WTC11 (cell line): Measurements from ENCODE around the gene MITD1. TPM values are rescaled to one million over a fixed set of nuclear protein-coding genes. Genes with fewer than 3 reads are reported as not detected.

Experiments
- ATAC-seq: fragments of 200-7000 bp; cut with Tn5 transposase; 2 replicates; pipeline ENCODE4 v1.10.0; 2021; ENCODE audit warnings: mild to moderate bottlenecking, moderate library complexity
- CTCF ChIA-PET: fragments of 300-600 bp; sonication (Branson Sonifier 250); formaldehyde crosslinking; loops from one replicate; lab custom pipeline; 2021; ENCODE audit warnings: antibody characterized with exemption; lab: Charles Lee
- POLR2A ChIA-PET: fragments of 350-600 bp; sonication (Branson Sonifier 250); formaldehyde crosslinking; loops from one replicate; lab custom pipeline; 2021; ENCODE audit warnings: antibody characterized with exemption; lab: Charles Lee
- DNase-seq: peaks from one replicate; pipeline ENCODE4 v3.0.0; 2021; ENCODE audit warnings: low spot score
- H3K27ac Mint-ChIP-seq: 2 replicates; pipeline ENCODE4 v1.8.0; 2021; ENCODE audit warnings: mixed read lengths
- H3K27me3 Mint-ChIP-seq: 2 replicates; pipeline ENCODE4 v1.8.0; 2021; ENCODE audit warnings: low read depth, mild to moderate bottlenecking, moderate library complexity, mixed read lengths
- H3K36me3 Mint-ChIP-seq: 2 replicates; pipeline ENCODE4 v1.8.0; 2021; ENCODE audit warnings: mixed read lengths
- H3K4me1 Mint-ChIP-seq: 2 replicates; pipeline ENCODE4 v1.8.0; 2022; ENCODE audit warnings: mixed read lengths
- H3K4me3 Mint-ChIP-seq: 2 replicates; pipeline ENCODE4 v1.8.0; 2021; ENCODE audit warnings: mild to moderate bottlenecking, moderate library complexity, mixed read lengths
- H3K9me3 Mint-ChIP-seq: 2 replicates; pipeline ENCODE4 v1.8.0; 2021; ENCODE audit warnings: mixed read lengths
- EMX1 ChIP-seq: fragments of 250-450 bp; sonication (Bioruptor Pico); IDR thresholded peaks from 2 replicates; pipeline ENCODE4 v1.8.0; 2021; ENCODE audit warnings: mild to moderate bottlenecking
- FOXK1 ChIP-seq: sonication (generic); formaldehyde crosslinking; IDR thresholded peaks from 2 replicates; pipeline ENCODE4 v1.8.0; 2022; ENCODE audit warnings: mild to moderate bottlenecking, moderate library complexity, missing genetic modification reagents
- JUN ChIP-seq: sonication (generic); formaldehyde crosslinking; IDR thresholded peaks from 2 replicates; pipeline ENCODE4 v1.8.0; 2023; ENCODE audit warnings: mild to moderate bottlenecking, missing genetic modification reagents
- KAT7 ChIP-seq: sonication (generic); formaldehyde crosslinking; IDR thresholded peaks from 2 replicates; pipeline ENCODE4 v1.8.1; 2023; ENCODE audit warnings: missing genetic modification reagents, mild to moderate bottlenecking, borderline replicate concordance
- TEAD1 ChIP-seq: sonication (generic); formaldehyde crosslinking; IDR thresholded peaks from 2 replicates; pipeline ENCODE4 v1.8.0; 2022; ENCODE audit warnings: mild to moderate bottlenecking, missing genetic modification reagents
- ZNF219 ChIP-seq: sonication (generic); formaldehyde crosslinking; IDR thresholded peaks from 2 replicates; pipeline ENCODE4 v1.8.0; 2023; ENCODE audit warnings: missing genetic modification reagents, mild to moderate bottlenecking, borderline replicate concordance
- ZNF317 ChIP-seq: sonication (generic); formaldehyde crosslinking; IDR thresholded peaks from 2 replicates; pipeline ENCODE4 v1.8.1; 2023; ENCODE audit warnings: low read depth, mild to moderate bottlenecking, moderate library complexity, missing genetic modification reagents, borderline replicate concordance
- ZNF396 ChIP-seq: fragments of 250-450 bp; sonication (Bioruptor Pico); IDR thresholded peaks from 2 replicates; pipeline ENCODE4 v1.8.0; 2021; ENCODE audit warnings: mild to moderate bottlenecking, moderate library complexity, borderline replicate concordance
- ZNF671 ChIP-seq: fragments of 250-450 bp; sonication (Bioruptor Pico); IDR thresholded peaks from 2 replicates; pipeline ENCODE4 v1.8.0; 2021; ENCODE audit warnings: mild to moderate bottlenecking
- total RNA-seq: library from RNA; stranded (reverse); gene quantifications from 3 replicates; pipeline ENCODE4 v1.2.3, GENCODE V29; 2021
- TF ChIP-seq, protein P1 (sequence below): sonication (generic); formaldehyde crosslinking; IDR thresholded peaks from 2 replicates; pipeline ENCODE4 v1.8.1; 2023; ENCODE audit warnings: mild to moderate bottlenecking, moderate library complexity, missing genetic modification reagents
- TF ChIP-seq, protein P2 (sequence below): sonication (generic); formaldehyde crosslinking; IDR thresholded peaks from 2 replicates; pipeline ENCODE4 v1.8.1; 2022; ENCODE audit warnings: low read depth, mild to moderate bottlenecking, moderate library complexity, missing genetic modification reagents, borderline replicate concordance
- TF ChIP-seq, protein P3 (sequence below): sonication (generic); formaldehyde crosslinking; IDR thresholded peaks from 2 replicates; pipeline ENCODE4 v1.8.0; 2022; ENCODE audit warnings: mild to moderate bottlenecking, missing genetic modification reagents
- TF ChIP-seq, protein P4 (sequence below): fragments of 250-450 bp; sonication (Bioruptor Pico); IDR thresholded peaks from 2 replicates; pipeline ENCODE4 v1.8.0; 2021; ENCODE audit warnings: mild to moderate bottlenecking
- TF ChIP-seq, protein P5 (sequence below): sonication (generic); formaldehyde crosslinking; IDR thresholded peaks from 2 replicates; pipeline ENCODE4 v1.8.1; 2023; ENCODE audit warnings: mild to moderate bottlenecking, missing genetic modification reagents, moderate library complexity
- TF ChIP-seq, protein P6 (sequence below): sonication (generic); formaldehyde crosslinking; IDR thresholded peaks from 2 replicates; pipeline ENCODE4 v1.8.0; 2023; ENCODE audit warnings: missing genetic modification reagents
- TF ChIP-seq, protein P7 (sequence below): fragments of 250-450 bp; sonication (Bioruptor Pico); IDR thresholded peaks from 2 replicates; pipeline ENCODE4 v1.9.0; 2021; ENCODE audit warnings: mild to moderate bottlenecking, borderline replicate concordance

MITD1 gene
- total RNA-seq, 1 experiment from 2014 or later: 33.1 TPM

DNA sequence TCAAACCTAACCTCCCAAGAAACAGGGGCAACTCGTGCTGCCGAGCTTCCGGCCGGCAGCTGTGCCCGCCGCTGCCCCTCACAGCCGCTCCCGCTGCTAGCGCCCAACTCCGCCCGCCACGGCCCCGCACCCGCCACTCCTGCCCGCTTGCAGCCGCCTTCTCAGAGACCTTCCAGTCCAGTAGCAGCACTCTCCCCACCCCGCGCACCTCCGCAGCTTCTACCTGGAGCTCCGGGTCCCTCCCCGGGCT is 40.1 kb downstream of the MITD1 start:
- no peak for DNase-seq
- TF ChIP-seq ZNF317 (CRISPR knock-in tag) (no peak), ZNF396 (CRISPR knock-in tag) (no peak), EMX1 (CRISPR knock-in tag) (0 out of 2 replicates have a peak, but pooled peaks have one; percentile 33), FOXK1 (CRISPR knock-in tag) (no peak), ZNF671 (no peak), KAT7 (CRISPR knock-in tag) (peak; percentile 23; the same call in 1 of the 2 replicates), ZNF219 (peak; percentile 54; the same call in 1 of the 2 replicates), TEAD1 (peak; percentile 50; the same call in 1 of the 2 replicates), JUN (0 out of 2 replicates have a peak, but pooled peaks have one; percentile 39)
- TF ChIP-seq, protein P1, sequence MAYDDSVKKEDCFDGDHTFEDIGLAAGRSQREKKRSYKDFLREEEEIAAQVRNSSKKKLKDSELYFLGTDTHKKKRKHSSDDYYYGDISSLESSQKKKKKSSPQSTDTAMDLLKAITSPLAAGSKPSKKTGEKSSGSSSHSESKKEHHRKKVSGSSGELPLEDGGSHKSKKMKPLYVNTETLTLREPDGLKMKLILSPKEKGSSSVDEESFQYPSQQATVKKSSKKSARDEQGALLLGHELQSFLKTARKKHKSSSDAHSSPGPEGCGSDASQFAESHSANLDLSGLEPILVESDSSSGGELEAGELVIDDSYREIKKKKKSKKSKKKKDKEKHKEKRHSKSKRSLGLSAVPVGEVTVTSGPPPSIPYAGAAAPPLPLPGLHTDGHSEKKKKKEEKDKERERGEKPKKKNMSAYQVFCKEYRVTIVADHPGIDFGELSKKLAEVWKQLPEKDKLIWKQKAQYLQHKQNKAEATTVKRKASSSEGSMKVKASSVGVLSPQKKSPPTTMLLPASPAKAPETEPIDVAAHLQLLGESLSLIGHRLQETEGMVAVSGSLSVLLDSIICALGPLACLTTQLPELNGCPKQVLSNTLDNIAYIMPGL (CRISPR knock-in tag): peak; percentile 54; the same call in 1 of the 2 replicates
- TF ChIP-seq, protein P2, sequence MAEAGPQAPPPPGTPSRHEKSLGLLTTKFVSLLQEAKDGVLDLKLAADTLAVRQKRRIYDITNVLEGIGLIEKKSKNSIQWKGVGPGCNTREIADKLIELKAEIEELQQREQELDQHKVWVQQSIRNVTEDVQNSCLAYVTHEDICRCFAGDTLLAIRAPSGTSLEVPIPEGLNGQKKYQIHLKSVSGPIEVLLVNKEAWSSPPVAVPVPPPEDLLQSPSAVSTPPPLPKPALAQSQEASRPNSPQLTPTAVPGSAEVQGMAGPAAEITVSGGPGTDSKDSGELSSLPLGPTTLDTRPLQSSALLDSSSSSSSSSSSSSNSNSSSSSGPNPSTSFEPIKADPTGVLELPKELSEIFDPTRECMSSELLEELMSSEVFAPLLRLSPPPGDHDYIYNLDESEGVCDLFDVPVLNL: no peak
- TF ChIP-seq, protein P3, sequence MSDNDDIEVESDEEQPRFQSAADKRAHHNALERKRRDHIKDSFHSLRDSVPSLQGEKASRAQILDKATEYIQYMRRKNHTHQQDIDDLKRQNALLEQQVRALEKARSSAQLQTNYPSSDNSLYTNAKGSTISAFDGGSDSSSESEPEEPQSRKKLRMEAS (CRISPR knock-in tag): peak; percentile 53
- TF ChIP-seq, protein P4, sequence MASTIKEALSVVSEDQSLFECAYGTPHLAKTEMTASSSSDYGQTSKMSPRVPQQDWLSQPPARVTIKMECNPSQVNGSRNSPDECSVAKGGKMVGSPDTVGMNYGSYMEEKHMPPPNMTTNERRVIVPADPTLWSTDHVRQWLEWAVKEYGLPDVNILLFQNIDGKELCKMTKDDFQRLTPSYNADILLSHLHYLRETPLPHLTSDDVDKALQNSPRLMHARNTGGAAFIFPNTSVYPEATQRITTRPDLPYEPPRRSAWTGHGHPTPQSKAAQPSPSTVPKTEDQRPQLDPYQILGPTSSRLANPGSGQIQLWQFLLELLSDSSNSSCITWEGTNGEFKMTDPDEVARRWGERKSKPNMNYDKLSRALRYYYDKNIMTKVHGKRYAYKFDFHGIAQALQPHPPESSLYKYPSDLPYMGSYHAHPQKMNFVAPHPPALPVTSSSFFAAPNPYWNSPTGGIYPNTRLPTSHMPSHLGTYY (CRISPR knock-in tag): no peak
- TF ChIP-seq, protein P5, sequence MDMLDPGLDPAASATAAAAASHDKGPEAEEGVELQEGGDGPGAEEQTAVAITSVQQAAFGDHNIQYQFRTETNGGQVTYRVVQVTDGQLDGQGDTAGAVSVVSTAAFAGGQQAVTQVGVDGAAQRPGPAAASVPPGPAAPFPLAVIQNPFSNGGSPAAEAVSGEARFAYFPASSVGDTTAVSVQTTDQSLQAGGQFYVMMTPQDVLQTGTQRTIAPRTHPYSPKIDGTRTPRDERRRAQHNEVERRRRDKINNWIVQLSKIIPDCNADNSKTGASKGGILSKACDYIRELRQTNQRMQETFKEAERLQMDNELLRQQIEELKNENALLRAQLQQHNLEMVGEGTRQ (CRISPR knock-in tag): no peak
- TF ChIP-seq, protein P6, sequence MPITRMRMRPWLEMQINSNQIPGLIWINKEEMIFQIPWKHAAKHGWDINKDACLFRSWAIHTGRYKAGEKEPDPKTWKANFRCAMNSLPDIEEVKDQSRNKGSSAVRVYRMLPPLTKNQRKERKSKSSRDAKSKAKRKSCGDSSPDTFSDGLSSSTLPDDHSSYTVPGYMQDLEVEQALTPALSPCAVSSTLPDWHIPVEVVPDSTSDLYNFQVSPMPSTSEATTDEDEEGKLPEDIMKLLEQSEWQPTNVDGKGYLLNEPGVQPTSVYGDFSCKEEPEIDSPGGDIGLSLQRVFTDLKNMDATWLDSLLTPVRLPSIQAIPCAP (CRISPR knock-in tag): no peak
- TF ChIP-seq, protein P7, sequence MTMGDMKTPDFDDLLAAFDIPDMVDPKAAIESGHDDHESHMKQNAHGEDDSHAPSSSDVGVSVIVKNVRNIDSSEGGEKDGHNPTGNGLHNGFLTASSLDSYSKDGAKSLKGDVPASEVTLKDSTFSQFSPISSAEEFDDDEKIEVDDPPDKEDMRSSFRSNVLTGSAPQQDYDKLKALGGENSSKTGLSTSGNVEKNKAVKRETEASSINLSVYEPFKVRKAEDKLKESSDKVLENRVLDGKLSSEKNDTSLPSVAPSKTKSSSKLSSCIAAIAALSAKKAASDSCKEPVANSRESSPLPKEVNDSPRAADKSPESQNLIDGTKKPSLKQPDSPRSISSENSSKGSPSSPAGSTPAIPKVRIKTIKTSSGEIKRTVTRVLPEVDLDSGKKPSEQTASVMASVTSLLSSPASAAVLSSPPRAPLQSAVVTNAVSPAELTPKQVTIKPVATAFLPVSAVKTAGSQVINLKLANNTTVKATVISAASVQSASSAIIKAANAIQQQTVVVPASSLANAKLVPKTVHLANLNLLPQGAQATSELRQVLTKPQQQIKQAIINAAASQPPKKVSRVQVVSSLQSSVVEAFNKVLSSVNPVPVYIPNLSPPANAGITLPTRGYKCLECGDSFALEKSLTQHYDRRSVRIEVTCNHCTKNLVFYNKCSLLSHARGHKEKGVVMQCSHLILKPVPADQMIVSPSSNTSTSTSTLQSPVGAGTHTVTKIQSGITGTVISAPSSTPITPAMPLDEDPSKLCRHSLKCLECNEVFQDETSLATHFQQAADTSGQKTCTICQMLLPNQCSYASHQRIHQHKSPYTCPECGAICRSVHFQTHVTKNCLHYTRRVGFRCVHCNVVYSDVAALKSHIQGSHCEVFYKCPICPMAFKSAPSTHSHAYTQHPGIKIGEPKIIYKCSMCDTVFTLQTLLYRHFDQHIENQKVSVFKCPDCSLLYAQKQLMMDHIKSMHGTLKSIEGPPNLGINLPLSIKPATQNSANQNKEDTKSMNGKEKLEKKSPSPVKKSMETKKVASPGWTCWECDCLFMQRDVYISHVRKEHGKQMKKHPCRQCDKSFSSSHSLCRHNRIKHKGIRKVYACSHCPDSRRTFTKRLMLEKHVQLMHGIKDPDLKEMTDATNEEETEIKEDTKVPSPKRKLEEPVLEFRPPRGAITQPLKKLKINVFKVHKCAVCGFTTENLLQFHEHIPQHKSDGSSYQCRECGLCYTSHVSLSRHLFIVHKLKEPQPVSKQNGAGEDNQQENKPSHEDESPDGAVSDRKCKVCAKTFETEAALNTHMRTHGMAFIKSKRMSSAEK: no peak
- TF ChIP-seq, all 79 proteins: peak for 7
- CTCF ChIA-PET: interaction anchor here (0.8 to 2.2 kb wide), 8 partner anchors 14 to 506 kb away, joined by 3 to 9 read pairs (median 4); partner anchors contain the start of genes LIPT1 and TSGA10
- Mint-ChIP-seq H3K4me3 (peak overlapping the region; percentile 93), H3K27me3 (peaks cover 11% of the 10 kb centered on the region), H3K4me1 (peaks cover 16% of the 10 kb centered on the region), H3K9me3 (peaks cover 25% of the 10 kb centered on the region), H3K36me3 (peaks cover 32% of the 10 kb centered on the region), H3K27ac (peak overlapping the region; percentile 79)
- no peak; the same call in 1 of the 2 replicates for ATAC-seq
- POLR2A ChIA-PET: interaction anchor here (0.6 to 2.3 kb wide), 4 partner anchors 13 to 423 kb away, joined by 5 to 18 read pairs (median 10); partner anchors contain the start of genes EIF5B, LIPT1, MITD1 and MRPL30
